Smooth muscle cell (in vitro differentiated cells): ENCODE results near the gene GLTPD2. TPM values are rescaled to one million over a fixed set of nuclear protein-coding genes. Genes with fewer than 3 reads are reported as not detected.

Source experiments
- DNase-seq: peaks from one replicate; lab custom pipeline; 2025; ENCODE audit not compliant: unreplicated experiment; lab: John Stamatoyannopoulos, UW
- H2AFZ ChIP-seq: fragments of 200-600 bp; sonication (generic); 2 replicates; pipeline ENCODE4 v1.6.0; 2016; ENCODE audit warnings: antibody characterized with exemption, low read depth, mild to moderate bottlenecking
- H3F3A ChIP-seq: fragments of 200-600 bp; sonication (generic); 2 replicates; pipeline ENCODE4 v1.6.0; 2017; ENCODE audit warnings: antibody characterized with exemption, low read depth
- H3K27ac ChIP-seq: fragments of 200-600 bp; sonication (generic); 2 replicates; pipeline ENCODE4 v1.5.1; 2016; ENCODE audit warnings: low read depth, mild to moderate bottlenecking
- H3K27me3 ChIP-seq: fragments of 200-600 bp; sonication (generic); 2 replicates; pipeline ENCODE4 v1.6.1; 2016; ENCODE audit warnings: low read depth, mild to moderate bottlenecking
- H3K36me3 ChIP-seq: fragments of 200-600 bp; sonication (generic); 2 replicates; pipeline ENCODE4 v1.5.1; 2016; ENCODE audit warnings: low read depth
- H3K4me1 ChIP-seq: fragments of 200-600 bp; sonication (generic); 2 replicates; pipeline ENCODE4 v1.5.1; 2016; ENCODE audit warnings: low read depth
- H3K4me2 ChIP-seq: fragments of 200-600 bp; sonication (generic); 2 replicates; pipeline ENCODE4 v1.6.0; 2016; ENCODE audit warnings: mild to moderate bottlenecking
- H3K4me3 ChIP-seq: fragments of 200-600 bp; sonication (generic); 2 replicates; pipeline ENCODE4 v1.5.1; 2016; ENCODE audit warnings: mild to moderate bottlenecking
- H3K79me2 ChIP-seq: fragments of 200-600 bp; sonication (generic); 2 replicates; pipeline ENCODE4 v1.6.0; 2016; ENCODE audit warnings: low read depth, mild to moderate bottlenecking
- H3K9ac ChIP-seq: fragments of 200-600 bp; sonication (generic); 2 replicates; pipeline ENCODE4 v1.6.0; 2016; ENCODE audit warnings: low read depth
- H3K9me3 ChIP-seq: fragments of 200-600 bp; sonication (generic); replicated peaks from 2 replicates; pipeline ENCODE4 v1.5.1; 2016; ENCODE audit warnings: low read depth
- H4K20me1 ChIP-seq: fragments of 200-600 bp; sonication (generic); 2 replicates; pipeline ENCODE4 v1.6.0; 2016; ENCODE audit warnings: low read depth
- WGBS: methylation state at CpG from one replicate; pipeline ENCODE4 v1.1.7; 2016; ENCODE audit warnings: low lambda C conversion rate; 5-methylcytosine and 5-hydroxymethylcytosine counted together
- polyA plus RNA-seq: library from polyadenylated mRNA; unstranded; fragments of >200 nt; fragmentation: Nextera tagmentation; extraction: Ambion mirVana; gene quantifications from 2 replicates; pipeline ENCODE4 v1.2.1, GENCODE V29; 2016
- total RNA-seq: library from RNA; depleted of rRNA; stranded (reverse); fragments of >200 nt; gene quantifications from 2 replicates; pipeline ENCODE4 v1.2.3, GENCODE V29; 2014
- TF ChIP-seq, protein P1 (sequence below): fragments of 200-600 bp; sonication (generic); IDR thresholded peaks from 2 replicates; pipeline ENCODE4 v1.5.1; 2017; ENCODE audit warnings: borderline replicate concordance, mild to moderate bottlenecking, antibody characterized with exemption; ENCODE audit not compliant: insufficient read depth, poor library complexity, severe bottlenecking

The GLTPD2 gene
- total and polyA plus RNA-seq, 2 experiments from 2014 or later, result 0.89 TPM; not detected in 1

- Histone ChIP-seq H3K79me2 (no peaks in the 10 kb centered on the region), H3K36me3 (no peaks in the 10 kb centered on the region), H3F3A (no peaks in the 10 kb centered on the region), H3K9ac (no peak overlapping the region), H2AFZ (no peak overlapping the region), H3K4me3 (peak overlapping the region; percentile 93), H3K4me2 (no peak overlapping the region), H4K20me1 (no peaks in the 10 kb centered on the region), H3K9me3 (no peaks in the 10 kb centered on the region), H3K27me3 (peaks cover 77% of the 10 kb centered on the region), H3K4me1 (peaks cover 14% of the 10 kb centered on the region), H3K27ac (no peak overlapping the region)
- no peak for DNase-seq
- 89% methylated on average over 8 of the region's 8 CpGs for whole genome bisulfite sequencing
- TF ChIP-seq, protein P1, sequence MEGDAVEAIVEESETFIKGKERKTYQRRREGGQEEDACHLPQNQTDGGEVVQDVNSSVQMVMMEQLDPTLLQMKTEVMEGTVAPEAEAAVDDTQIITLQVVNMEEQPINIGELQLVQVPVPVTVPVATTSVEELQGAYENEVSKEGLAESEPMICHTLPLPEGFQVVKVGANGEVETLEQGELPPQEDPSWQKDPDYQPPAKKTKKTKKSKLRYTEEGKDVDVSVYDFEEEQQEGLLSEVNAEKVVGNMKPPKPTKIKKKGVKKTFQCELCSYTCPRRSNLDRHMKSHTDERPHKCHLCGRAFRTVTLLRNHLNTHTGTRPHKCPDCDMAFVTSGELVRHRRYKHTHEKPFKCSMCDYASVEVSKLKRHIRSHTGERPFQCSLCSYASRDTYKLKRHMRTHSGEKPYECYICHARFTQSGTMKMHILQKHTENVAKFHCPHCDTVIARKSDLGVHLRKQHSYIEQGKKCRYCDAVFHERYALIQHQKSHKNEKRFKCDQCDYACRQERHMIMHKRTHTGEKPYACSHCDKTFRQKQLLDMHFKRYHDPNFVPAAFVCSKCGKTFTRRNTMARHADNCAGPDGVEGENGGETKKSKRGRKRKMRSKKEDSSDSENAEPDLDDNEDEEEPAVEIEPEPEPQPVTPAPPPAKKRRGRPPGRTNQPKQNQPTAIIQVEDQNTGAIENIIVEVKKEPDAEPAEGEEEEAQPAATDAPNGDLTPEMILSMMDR, result no peak
These were observed 48.2 kb upstream of the GLTPD2 start for GRCh38 chr17:4740584-4740983.

DNA sequence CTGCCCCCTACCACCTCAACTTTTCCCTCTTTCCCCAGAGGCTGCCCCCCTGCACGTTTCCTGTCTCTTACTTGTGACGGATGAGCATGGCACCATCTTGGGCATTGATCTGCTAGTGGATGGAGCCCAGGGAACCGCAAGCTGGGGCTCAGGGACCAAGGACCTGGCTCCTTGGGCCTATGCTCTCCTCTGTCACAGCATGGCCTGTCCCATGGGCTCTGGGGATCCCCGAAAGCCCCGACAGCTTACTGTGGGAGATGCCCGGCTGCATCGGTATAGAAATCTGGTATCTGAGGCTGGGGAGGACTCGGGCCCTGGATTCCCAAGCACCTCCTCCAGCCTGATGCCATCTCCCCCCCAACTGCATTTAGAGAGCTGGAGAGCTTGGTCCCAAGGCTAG, 47.2 kb upstream of the GLTPD2 start:
- no peaks in the 10 kb centered on the region for H3F3A ChIP-seq
- no peaks in the 10 kb centered on the region for H3K36me3 ChIP-seq
- H3K27ac ChIP-seq, result no peak overlapping the region
- DNase-seq, result no peak
- H3K4me2 ChIP-seq, result no peak overlapping the region
- H3K9ac ChIP-seq, result no peak overlapping the region
- peaks cover 16% of the 10 kb centered on the region for H3K4me1 ChIP-seq
- TF ChIP-seq, protein P1, result no peak
- H3K9me3 ChIP-seq, result no peaks in the 10 kb centered on the region
- no peaks in the 10 kb centered on the region for H3K79me2 ChIP-seq
- H3K4me3 ChIP-seq, result no peak overlapping the region
- no peaks in the 10 kb centered on the region for H4K20me1 ChIP-seq
- H2AFZ ChIP-seq, result no peak overlapping the region
- peaks cover 84% of the 10 kb centered on the region for H3K27me3 ChIP-seq
- WGBS, result 89% methylated on average over 8 of the region's 8 CpGs

DNA sequence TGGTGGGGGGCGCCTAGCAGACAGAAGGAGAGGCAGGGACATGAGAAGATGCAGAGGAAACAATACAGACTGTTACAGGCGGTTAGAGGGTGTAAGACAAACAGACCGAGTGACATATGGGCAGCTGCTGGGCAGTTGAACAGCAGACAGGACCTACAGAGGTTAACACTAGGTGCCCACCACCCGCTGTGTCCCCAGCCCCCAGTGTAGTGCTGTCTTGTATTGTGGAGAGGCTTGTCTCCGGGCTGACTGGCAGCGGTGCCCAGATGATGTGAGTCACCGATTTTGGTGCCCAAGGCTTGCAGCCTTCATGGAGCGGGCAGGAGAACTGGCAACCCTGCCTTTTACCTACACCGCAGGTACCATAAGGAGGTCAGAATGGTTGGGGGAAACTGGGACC, 46.6 kb upstream of the GLTPD2 start:
- 88% methylated on average over 9 of the region's 9 CpGs for WGBS
- H3K4me1 ChIP-seq, result peaks cover 16% of the 10 kb centered on the region
- no peak overlapping the region for H3K27ac ChIP-seq
- no peak overlapping the region for H3K4me3 ChIP-seq
- H3K4me2 ChIP-seq, result no peak overlapping the region
- no peaks in the 10 kb centered on the region for H3K36me3 ChIP-seq
- no peak for DNase-seq
- TF ChIP-seq, protein P1, result no peak
- peaks cover 80% of the 10 kb centered on the region for H3K27me3 ChIP-seq
- H3K9ac ChIP-seq, result no peak overlapping the region
- H2AFZ ChIP-seq, result no peak overlapping the region
- H3K9me3 ChIP-seq, result no peaks in the 10 kb centered on the region
- H3F3A ChIP-seq, result no peaks in the 10 kb centered on the region
- H3K79me2 ChIP-seq, result no peaks in the 10 kb centered on the region
- H4K20me1 ChIP-seq, result no peaks in the 10 kb centered on the region

DNA sequence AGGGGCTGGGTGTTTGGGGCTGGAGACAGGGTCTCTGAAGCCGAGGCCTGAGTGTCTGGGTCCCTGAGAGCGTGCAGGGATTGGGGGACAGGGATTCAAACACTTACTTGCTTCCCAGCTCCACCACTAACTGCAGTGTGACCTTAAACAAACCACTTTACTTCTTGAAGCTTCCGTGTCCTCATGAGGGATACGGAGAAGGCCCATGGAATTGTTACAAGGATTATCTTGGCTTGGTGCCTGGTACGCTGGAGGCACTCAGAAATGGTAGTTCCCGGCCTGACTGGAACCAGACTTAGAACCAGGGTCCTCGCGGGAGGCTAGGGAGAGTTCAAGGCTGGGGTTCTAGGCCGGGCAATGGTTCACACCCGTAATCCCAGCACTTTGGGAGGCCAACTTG, 46.1 kb upstream of the GLTPD2 start:
- no peak overlapping the region for H3K9ac ChIP-seq
- peaks cover 16% of the 10 kb centered on the region for H3K4me1 ChIP-seq
- TF ChIP-seq, protein P1, result no peak
- H3K9me3 ChIP-seq, result no peaks in the 10 kb centered on the region
- H3K4me3 ChIP-seq, result no peak overlapping the region
- H3F3A ChIP-seq, result no peaks in the 10 kb centered on the region
- H4K20me1 ChIP-seq, result no peaks in the 10 kb centered on the region
- H2AFZ ChIP-seq, result no peak overlapping the region
- DNase-seq, result no peak
- no peak overlapping the region for H3K27ac ChIP-seq
- no peaks in the 10 kb centered on the region for H3K36me3 ChIP-seq
- peaks cover 75% of the 10 kb centered on the region for H3K27me3 ChIP-seq
- H3K79me2 ChIP-seq, result no peaks in the 10 kb centered on the region
- no peak overlapping the region for H3K4me2 ChIP-seq
- 90% methylated on average over 10 of the region's 10 CpGs for WGBS
